K562 (cell line): ENCODE data around the gene HOXD12. TPM values are rescaled to one million over a fixed set of nuclear protein-coding genes. Genes with fewer than 3 reads are reported as not detected.

Source experiments
- ATAC-seq: fragments of 200-7000 bp; cut with Tn5 transposase; 3 replicates; pipeline ENCODE4 v1.9.1; 2020; ENCODE audit warnings: moderate library complexity
- BruUV-seq: library from RNA; stranded (reverse); fragments of 400-500 nt; replicated peaks from 2 replicates; lab custom pipeline; 2021; lab: Mats Ljungman, UMichigan
- CTCF ChIA-PET: fragments of 300-600 bp; formaldehyde crosslinking; extraction: SDS; loops from one replicate; lab custom pipeline; 2021; ENCODE audit warnings: low intra/inter-chr PET ratio; lab: Yijun Ruan, JAX
- POLR2A ChIA-PET: fragments of 300-600, 350-650 bp; sonication (Branson Sonifier 250); formaldehyde crosslinking; extraction: SDS; loops from one replicate; lab custom pipeline; 2021; ENCODE audit warnings: antibody characterized with exemption, inconsistent platforms; lab: Yijun Ruan, JAX
- DNase-seq, 4 experiments: peaks; one replicate each; pipeline versions ENCODE4 v3.0.0 to v3.0.0-alpha.2; 2011 to 2018; ENCODE audit warnings: low spot score in 3 of 4, mixed read lengths in 3 of 4; ENCODE audit errors: extremely low read depth in 1 of 4
- FAIRE-seq: peaks from 2 replicates; lab custom pipeline; 2011; peaks lifted over from hg19 to GRCh38; lab: Jason Lieb, UNC
- H2AFZ ChIP-seq: 2 replicates; pipeline ENCODE4 v1.6.0; 2011; ENCODE audit warnings: low read depth, low read length, control low read depth, inconsistent platforms
- H3K27ac ChIP-seq: fragments of 200-600 bp; 3 replicates; pipeline ENCODE4 v1.8.0; 2011; ENCODE audit warnings: low read depth, mild to moderate bottlenecking, control low read depth, inconsistent platforms, low read length, moderate library complexity, mixed read lengths; ENCODE audit errors: extremely low read depth
- H3K27me3 ChIP-seq, 2 experiments: fragments of 300-600 bp in 1 of 2; 2 replicates in 1 of 2; 3 replicates in 1 of 2; pipeline versions ENCODE4 v1.6.0 to v1.8.0; 2011; ENCODE audit warnings: inconsistent platforms in 2 of 2, low read length in 2 of 2, mild to moderate bottlenecking in 1 of 2, mixed read lengths in 1 of 2, moderate library complexity in 1 of 2; ENCODE audit not compliant: control insufficient read depth in 2 of 2, insufficient read depth in 2 of 2
- H3K36me3 ChIP-seq: fragments of 300-600 bp; 3 replicates; pipeline ENCODE4 v1.8.0; 2011; ENCODE audit warnings: mild to moderate bottlenecking, low read length, inconsistent platforms; ENCODE audit not compliant: control insufficient read depth, insufficient read depth
- H3K4me1 ChIP-seq, 2 experiments: fragments of 200-600 bp in 1 of 2; replicated peaks in 1 of 2; 2 replicates in 1 of 2; 3 replicates in 1 of 2; pipeline versions ENCODE4 v1.5.1 to v1.8.0; 2011; ENCODE audit warnings: inconsistent platforms in 2 of 2, low read length in 2 of 2, mild to moderate bottlenecking in 1 of 2, mixed read lengths in 1 of 2, moderate library complexity in 1 of 2; ENCODE audit not compliant: control insufficient read depth in 2 of 2, insufficient read depth in 2 of 2
- H3K4me2 ChIP-seq: 2 replicates; pipeline ENCODE4 v1.6.1; 2011; ENCODE audit warnings: low read length, control low read depth, inconsistent platforms, mixed read lengths; ENCODE audit not compliant: insufficient read depth
- H3K4me3 ChIP-seq: fragments of 200-600 bp; sonication (generic), shearing (Covaris generic); 2 replicates; pipeline ENCODE4 v1.5.1; 2016; ENCODE audit warnings: control low read depth, inconsistent platforms
- H3K79me2 ChIP-seq: fragments of 200-600 bp; 3 replicates; pipeline ENCODE4 v1.8.0; 2011; ENCODE audit warnings: low read length, inconsistent platforms; ENCODE audit not compliant: control insufficient read depth, insufficient read depth
- H3K9ac ChIP-seq, 2 experiments: 2 replicates each; pipeline versions ENCODE4 v1.6.0 to v1.6.1; 2011; ENCODE audit warnings: low read depth in 2 of 2, low read length in 2 of 2, control low read depth in 1 of 2, inconsistent platforms in 1 of 2, mild to moderate bottlenecking in 1 of 2, mixed read lengths in 1 of 2; ENCODE audit not compliant: insufficient read depth in 1 of 2
- H3K9me1 ChIP-seq: one replicate; pipeline ENCODE4 v1.6.0; 2011; ENCODE audit warnings: inconsistent platforms, mild to moderate bottlenecking, low read length, moderate library complexity; ENCODE audit not compliant: control insufficient read depth, insufficient read depth
- H3K9me3 ChIP-seq: replicated peaks from 2 replicates; pipeline ENCODE4 v1.5.1; 2011; ENCODE audit warnings: low read depth, low read length, inconsistent platforms; ENCODE audit not compliant: control insufficient read depth, insufficient read depth
- H4K20me1 ChIP-seq: replicated peaks from 2 replicates; pipeline ENCODE4 v1.6.1; 2011; ENCODE audit warnings: low read length, inconsistent platforms, mixed read lengths; ENCODE audit not compliant: control insufficient read depth, insufficient read depth
- ATF7 ChIP-seq: fragments of 450-650 bp; IDR thresholded peaks from 2 replicates; pipeline ENCODE4 v1.7.1; 2014; ENCODE audit warnings: mild to moderate bottlenecking, moderate library complexity
- GTF2F1 ChIP-seq: IDR thresholded peaks from 2 replicates; pipeline ENCODE4 v1.6.1; 2011; ENCODE audit warnings: low read depth, low read length, improper control_type of control experiment
- MTA3 ChIP-seq: fragments of 450-650 bp; formaldehyde crosslinking; IDR thresholded peaks from 2 replicates; pipeline ENCODE4 v1.6.1; 2017; ENCODE audit warnings: mild to moderate bottlenecking, borderline replicate concordance
- PREB ChIP-seq: sonication (generic); formaldehyde crosslinking; IDR thresholded peaks from 2 replicates; pipeline ENCODE4 v1.8.1; 2023; ENCODE audit warnings: mild to moderate bottlenecking, missing genetic modification reagents
- RUNX1 ChIP-seq: sonication (generic); IDR thresholded peaks from 2 replicates; pipeline ENCODE4 v1.6.1; 2016; ENCODE audit warnings: antibody characterized with exemption, low read depth
- STAT5A ChIP-seq: IDR thresholded peaks from 2 replicates; pipeline ENCODE4 v1.6.1; 2012; ENCODE audit warnings: low read length, inconsistent platforms, borderline replicate concordance
- ZNF77 ChIP-seq: fragments of 250-450 bp; sonication (Bioruptor Pico); IDR thresholded peaks from 2 replicates; pipeline ENCODE4 v1.5.0; 2020
- WGBS: fragments of 100-300 bp; shearing (Covaris generic); methylation state at CpG from one replicate; pipeline ENCODE4 v1.1.6; 2016; ENCODE audit warnings: low coverage, mixed read lengths; ENCODE audit not compliant: insufficient coverage; ENCODE audit errors: missing lambda C conversion rate; 5-methylcytosine and 5-hydroxymethylcytosine counted together
- in situ Hi-C: fragments of 300-500 bp; cut with MboI; formaldehyde crosslinking; loops from 4 replicates; pipeline ENCODE4 v1.15.0; 2018; ENCODE audit warnings: inconsistent platforms, mixed read lengths
- intact Hi-C: fragments of 100-400 bp; cut with micrococcal nuclease; formaldehyde crosslinking; loops from 2 replicates; pipeline ENCODE4 v1.14.2; 2022
- polyA plus RNA-seq, 8 experiments: library from polyadenylated mRNA; depleted of rRNA in 4 of 8; stranded (reverse) in 5 of 8; unstranded in 3 of 8; fragments of >200 nt; fragmentation: Nextera tagmentation in 2 of 8; fragmentation: Illumina TruSeq in 1 of 8; extraction: Ambion mirVana in 2 of 8; extraction: Trizol in 1 of 8; gene quantifications; 2 replicates each; pipeline versions ENCODE4 v1.2.1 to v1.2.3, GENCODE V29; 2011 to 2014; ENCODE audit warnings: inconsistent platforms in 1 of 8, missing spikeins in 1 of 8
- total RNA-seq, 7 experiments: library from RNA; depleted of rRNA in 6 of 7; stranded (reverse); fragments of >200 nt in 6 of 7; fragmentation: Illumina TruSeq in 2 of 7; extraction: Trizol in 2 of 7; gene quantifications; 2 replicates each; pipeline versions ENCODE4 v1.2.1 to v1.2.3, GENCODE V29; 2011 to 2021; ENCODE audit warnings: low replicate concordance in 1 of 7

Gene HOXD12
- total and polyA plus RNA-seq, 9 of the 15 experiments (the other 6 are each of a cell fraction or from before 2014, with no cell fraction given) = not detected

GRCh38 chr2:176101842-176102241, 2.2 kb downstream of the HOXD12 start (continued):
- no peak for TF ChIP-seq PREB (CRISPR knock-in tag)
- TF ChIP-seq, all 486 proteins: peak for 0

GRCh38 chr2:176102309-176102866, 2.8 kb downstream of the HOXD12 start:
- Histone ChIP-seq H3K27me3 (peaks cover 63 to 82% of the 10 kb centered on the region in 2 experiments), H3K36me3 (no peaks in the 10 kb centered on the region), H3K9me1 (no peaks in the 10 kb centered on the region), H3K9me3 (no peaks in the 10 kb centered on the region), H3K79me2 (no peaks in the 10 kb centered on the region), H3K9ac (no peak overlapping the region), H4K20me1 (peaks cover 16% of the 10 kb centered on the region; the same call in 1 of the 2 replicates), H3K4me2 (no peak overlapping the region), H2AFZ (no peak overlapping the region), H3K4me3 (no peak overlapping the region), H3K4me1 (peaks cover 0 to 26% of the 10 kb centered on the region in 2 experiments; a peak in 2 of 5 replicates), H3K27ac (no peak overlapping the region)
- ChIA-PET CTCF (no interaction called here), POLR2A (interaction anchor here (0.7 kb wide), 1 partner anchor 11 kb away, joined by 3 read pairs; no protein-coding TSS in a partner anchor)
- WGBS = 0% methylated on average over 7 of the region's 7 CpGs
- DNase-seq = no peak
- FAIRE-seq = peak; percentile 15
- TF ChIP-seq GTF2F1 (no peak), MTA3 (no peak), RUNX1 (no peak), ATF7 (no peak), STAT5A (no peak), ZNF77 (no peak)
- intact Hi-C loops = no loop called here
- BruUV-seq = no TSS peak
- in situ Hi-C loops = no loop called here
- no peak for ATAC-seq
